GM06990 (cell line): ENCODE results near the gene BARX2.

Experiments used
- DNase-seq: peaks from one replicate; pipeline ENCODE4 v3.0.0-alpha.2; 2011; ENCODE audit not compliant: insufficient read length; ENCODE audit errors: extremely low read depth
- H3K27me3 ChIP-seq: replicated peaks from 2 replicates; pipeline ENCODE4 v1.6.0; 2011; ENCODE audit warnings: low read length; ENCODE audit not compliant: control insufficient read depth, insufficient read depth
- H3K36me3 ChIP-seq: 2 replicates; pipeline ENCODE4 v1.5.1; 2011; ENCODE audit warnings: low read length; ENCODE audit not compliant: control insufficient read depth, insufficient read depth
- H3K4me3 ChIP-seq: replicated peaks from 2 replicates; pipeline ENCODE4 v1.5.1; 2011; ENCODE audit warnings: low read depth, mild to moderate bottlenecking, control low read depth, low read length
- TF ChIP-seq, protein P1 (sequence below): IDR thresholded peaks from 2 replicates; pipeline ENCODE4 v1.5.1; 2011; ENCODE audit warnings: low read length, control low read depth, mild to moderate bottlenecking, inconsistent platforms; ENCODE audit not compliant: insufficient read depth, poor library complexity, severe bottlenecking

The BARX2 gene

DNA sequence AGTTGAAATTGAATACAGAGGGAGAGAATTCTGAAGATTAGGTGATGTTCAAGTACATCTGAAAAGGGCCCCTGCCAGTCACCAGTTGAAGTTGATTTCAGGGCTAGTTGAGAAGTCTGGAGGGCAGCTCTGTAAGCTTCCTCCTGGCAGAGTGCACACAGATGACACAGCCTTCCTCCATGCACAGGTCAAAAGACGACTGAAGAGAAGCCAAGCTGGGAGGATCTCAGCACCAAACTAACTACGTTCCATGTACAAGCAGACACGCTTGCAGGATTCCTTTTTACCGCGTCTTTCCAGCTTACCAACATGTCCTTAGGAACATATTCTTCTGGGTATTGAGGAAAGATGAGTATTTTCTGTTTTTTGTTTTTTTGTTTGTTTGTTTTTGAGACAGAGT, 7.9 kb downstream of the BARX2 start:
- no peak for DNase-seq
- no peaks in the 10 kb centered on the region; the same call in none of the 2 replicates for H3K27me3 ChIP-seq

GRCh38 chr11:129384415-129384814, 8.8 kb downstream of the BARX2 start:
- no peaks in the 10 kb centered on the region for H3K36me3 ChIP-seq
- DNase-seq = no peak
- TF ChIP-seq, protein P1, sequence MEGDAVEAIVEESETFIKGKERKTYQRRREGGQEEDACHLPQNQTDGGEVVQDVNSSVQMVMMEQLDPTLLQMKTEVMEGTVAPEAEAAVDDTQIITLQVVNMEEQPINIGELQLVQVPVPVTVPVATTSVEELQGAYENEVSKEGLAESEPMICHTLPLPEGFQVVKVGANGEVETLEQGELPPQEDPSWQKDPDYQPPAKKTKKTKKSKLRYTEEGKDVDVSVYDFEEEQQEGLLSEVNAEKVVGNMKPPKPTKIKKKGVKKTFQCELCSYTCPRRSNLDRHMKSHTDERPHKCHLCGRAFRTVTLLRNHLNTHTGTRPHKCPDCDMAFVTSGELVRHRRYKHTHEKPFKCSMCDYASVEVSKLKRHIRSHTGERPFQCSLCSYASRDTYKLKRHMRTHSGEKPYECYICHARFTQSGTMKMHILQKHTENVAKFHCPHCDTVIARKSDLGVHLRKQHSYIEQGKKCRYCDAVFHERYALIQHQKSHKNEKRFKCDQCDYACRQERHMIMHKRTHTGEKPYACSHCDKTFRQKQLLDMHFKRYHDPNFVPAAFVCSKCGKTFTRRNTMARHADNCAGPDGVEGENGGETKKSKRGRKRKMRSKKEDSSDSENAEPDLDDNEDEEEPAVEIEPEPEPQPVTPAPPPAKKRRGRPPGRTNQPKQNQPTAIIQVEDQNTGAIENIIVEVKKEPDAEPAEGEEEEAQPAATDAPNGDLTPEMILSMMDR = no peak
- H3K27me3 ChIP-seq = no peaks in the 10 kb centered on the region; the same call in none of the 2 replicates
- no peak overlapping the region for H3K4me3 ChIP-seq

More for the DNA sequence above, 7.9 kb downstream of the BARX2 start:
- Histone ChIP-seq H3K4me3 (no peak overlapping the region), H3K36me3 (no peaks in the 10 kb centered on the region)
- TF ChIP-seq, protein P1 = no peak

- H3K27me3 ChIP-seq = no peaks in the 10 kb centered on the region; the same call in none of the 2 replicates
These were observed 10.2 kb downstream of the BARX2 start for GRCh38 chr11:129385801-129386200.

DNA sequence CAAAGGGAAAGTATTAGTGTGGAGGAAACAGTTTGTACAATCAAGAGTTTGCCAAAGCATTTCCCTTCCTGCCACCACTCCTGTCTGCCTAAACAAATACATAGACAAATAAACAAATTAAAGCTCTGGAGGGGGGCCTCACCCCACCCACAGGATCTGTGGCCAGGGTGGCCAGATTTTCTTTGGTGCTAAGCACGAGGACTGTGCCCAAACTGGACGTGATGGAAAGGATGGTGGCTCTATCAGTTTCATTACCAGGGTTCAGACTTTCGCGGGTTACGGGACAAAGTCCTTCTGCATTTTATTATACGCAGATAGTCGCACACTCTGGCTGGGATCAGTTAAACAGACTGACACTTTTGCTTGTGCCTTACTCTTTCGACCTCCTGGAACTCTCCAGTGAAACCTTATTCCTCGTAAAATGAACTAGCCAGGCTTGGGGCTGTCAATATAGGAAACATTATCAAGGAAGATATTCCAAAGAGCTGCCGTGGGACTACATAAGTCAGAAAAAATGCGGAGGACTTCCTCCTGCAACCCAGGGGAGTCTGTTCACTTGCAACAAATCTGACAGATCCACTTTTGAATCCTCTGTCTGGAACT, 11.2 kb downstream of the BARX2 start:
- no peak for DNase-seq
- Histone ChIP-seq H3K36me3 (no peaks in the 10 kb centered on the region), H3K27me3 (no peaks in the 10 kb centered on the region; the same call in none of the 2 replicates), H3K4me3 (no peak overlapping the region)
- TF ChIP-seq, protein P1 = no peak

More at GRCh38 chr11:129385801-129386200, 10.2 kb downstream of the BARX2 start:
- no peaks in the 10 kb centered on the region for H3K36me3 ChIP-seq
- H3K4me3 ChIP-seq = no peak overlapping the region
- DNase-seq = no peak
- TF ChIP-seq, protein P1 = no peak

DNA sequence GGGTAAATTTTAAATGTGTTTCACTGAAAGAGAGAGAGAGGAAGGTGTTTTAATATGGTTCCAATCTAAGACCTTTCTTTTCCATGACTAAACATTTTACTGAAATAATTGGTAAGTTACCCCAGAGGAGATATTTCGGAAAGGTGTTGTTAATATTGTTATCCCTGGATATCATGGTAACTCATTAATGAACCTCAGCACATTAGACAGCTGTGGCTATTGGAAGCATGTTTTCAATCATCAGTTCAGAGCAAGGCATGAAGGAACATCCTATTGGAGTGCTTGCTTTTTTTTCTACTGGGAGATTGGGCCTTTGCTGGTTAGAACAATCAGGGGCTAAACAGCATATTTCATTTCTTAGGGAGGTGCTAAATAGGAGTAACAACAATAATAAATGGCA, 11.8 kb downstream of the BARX2 start:
- TF ChIP-seq, protein P1 = no peak
- Histone ChIP-seq H3K36me3 (no peaks in the 10 kb centered on the region), H3K27me3 (no peaks in the 10 kb centered on the region; the same call in none of the 2 replicates), H3K4me3 (no peak overlapping the region)
- DNase-seq = no peak
